Epithelial cell of umbilical artery (primary cell): ENCODE data around the gene ARHGAP40. TPM values are rescaled to one million over a fixed set of nuclear protein-coding genes. Genes with fewer than 3 reads are reported as not detected.

Experiments used
- total RNA-seq: library from RNA; depleted of rRNA; stranded (reverse); fragments of >200 nt; gene quantifications from 2 replicates; pipeline ENCODE4 v1.2.3, GENCODE V29; 2014

The ARHGAP40 gene
- total RNA-seq, result under 0.01 TPM in 1 of 2 replicates, not detected in the other

DNA sequence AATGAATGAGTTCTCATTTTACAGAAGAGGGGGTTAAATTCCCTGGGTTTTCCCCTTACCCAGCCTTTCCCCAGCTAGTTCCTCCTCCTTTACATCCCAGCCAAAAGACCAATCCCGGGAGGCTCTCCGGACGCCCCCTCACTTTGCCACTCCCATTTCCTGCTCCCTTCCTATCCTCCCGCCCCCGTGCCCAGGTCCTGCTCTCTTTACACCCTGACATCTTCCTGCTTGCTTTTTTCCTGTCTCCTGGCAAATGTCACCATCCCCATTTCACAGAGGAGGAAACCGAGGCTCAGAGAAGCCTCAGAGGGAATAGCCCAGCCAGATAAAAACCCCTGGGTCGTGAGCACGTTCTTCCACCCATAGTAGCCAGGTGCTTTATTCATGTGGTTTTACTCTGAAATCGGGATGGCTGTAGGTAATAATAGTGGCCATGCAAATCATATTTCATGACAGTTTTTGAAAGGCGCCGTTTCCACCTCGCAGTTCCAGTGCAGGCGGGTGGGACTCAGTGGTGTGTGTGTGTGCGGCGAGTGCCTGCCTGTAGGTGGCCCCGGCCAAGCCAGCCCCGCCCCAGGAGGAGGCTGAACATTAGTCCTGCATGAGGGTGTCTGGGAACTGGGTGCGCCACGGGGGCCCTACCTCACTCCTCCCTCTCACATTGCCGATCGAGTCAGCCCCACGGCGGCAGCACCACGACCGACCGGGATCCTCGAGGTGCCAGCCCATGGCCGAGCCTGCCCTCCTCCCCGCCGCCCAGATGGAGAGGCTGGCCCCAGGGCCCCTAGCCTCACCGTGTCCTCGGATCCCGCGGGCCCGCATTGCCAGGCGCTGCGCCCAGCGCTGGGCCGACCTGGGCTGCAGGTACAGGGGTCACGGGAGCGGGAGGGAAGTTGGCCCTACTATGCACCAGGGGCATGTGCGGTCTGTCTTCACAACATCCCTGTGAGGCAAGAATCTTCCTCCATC lies at the start of gene ARHGAP40:
Gene ARHGAP40 (plus strand): TSS at position 594 of the 969 bp plus-strand sequence.

DNA sequence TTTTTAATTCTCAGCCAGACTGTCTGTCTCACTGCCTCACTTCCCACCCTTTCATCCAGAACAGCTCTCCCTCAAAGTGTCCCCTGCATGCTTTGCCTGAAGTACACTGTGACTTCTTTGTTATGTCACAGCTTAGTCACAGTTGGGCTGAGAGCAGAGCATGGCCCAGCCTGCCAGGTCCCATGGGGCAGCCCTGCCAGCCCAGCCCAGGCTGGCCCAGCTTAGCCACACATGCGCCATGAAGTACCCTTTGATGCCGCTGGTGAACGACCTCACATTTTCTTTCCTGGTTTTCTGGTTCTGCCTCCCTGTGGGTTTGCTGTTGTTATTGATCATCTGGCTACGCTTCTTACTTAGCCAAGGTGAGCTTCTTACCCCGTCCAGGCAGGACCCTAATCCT lies 20.6 kb upstream of the ARHGAP40 start, which contains the start of gene ADIG:
Gene ADIG (plus strand): TSS at position 185 of the 400 bp plus-strand sequence. CDS start 54 bp downstream, at position 239.

Other genes with a start within 250 kb of the ARHGAP40 start
- gene SNHG17, start 166.5 kb upstream of the ARHGAP40 start, total RNA-seq, result 9.4 and 17.2 TPM in 2 replicates
- gene RALGAPB, start 129.0 kb upstream of the ARHGAP40 start, total RNA-seq, result 22.1 and 22.6 TPM in 2 replicates
- not detected in 2 replicates for gene ADIG, start 20.6 kb upstream of the ARHGAP40 start, total RNA-seq
- gene SLC32A1, start 122.7 kb downstream of the ARHGAP40 start, total RNA-seq, result not detected in 2 replicates
- 11.4 and 13.2 TPM in 2 replicates for gene ACTR5, start 146.7 kb downstream of the ARHGAP40 start, total RNA-seq
- 54.9 and 72.4 TPM in 2 replicates for gene PPP1R16B, start 203.9 kb downstream of the ARHGAP40 start, total RNA-seq